Choroid plexus epithelial cell (primary cell): Measurements from ENCODE around the gene GRK4.

Experiments
- DNase-seq: peaks from one replicate; pipeline ENCODE4 v3.0.0-alpha.2; 2010; ENCODE audit warnings: low read depth
- H3K4me3 ChIP-seq: 2 replicates; pipeline ENCODE4 v1.5.1; 2011; ENCODE audit warnings: low read depth, mild to moderate bottlenecking, control low read depth, low read length, moderate library complexity
- CTCF ChIP-seq: conservative IDR thresholded peaks from 2 replicates; pipeline ENCODE4 v1.5.1; 2011; ENCODE audit warnings: low read depth, mild to moderate bottlenecking, control low read depth, inconsistent platforms, low read length, moderate library complexity

Gene GRK4

GRCh38 chr4:2961811-2962441 lies 1.4 kb upstream of the GRK4 start:
- TF ChIP-seq CTCF = peak; percentile 11
- no peak for DNase-seq
- H3K4me3 ChIP-seq = peak overlapping the region; percentile 96

DNA sequence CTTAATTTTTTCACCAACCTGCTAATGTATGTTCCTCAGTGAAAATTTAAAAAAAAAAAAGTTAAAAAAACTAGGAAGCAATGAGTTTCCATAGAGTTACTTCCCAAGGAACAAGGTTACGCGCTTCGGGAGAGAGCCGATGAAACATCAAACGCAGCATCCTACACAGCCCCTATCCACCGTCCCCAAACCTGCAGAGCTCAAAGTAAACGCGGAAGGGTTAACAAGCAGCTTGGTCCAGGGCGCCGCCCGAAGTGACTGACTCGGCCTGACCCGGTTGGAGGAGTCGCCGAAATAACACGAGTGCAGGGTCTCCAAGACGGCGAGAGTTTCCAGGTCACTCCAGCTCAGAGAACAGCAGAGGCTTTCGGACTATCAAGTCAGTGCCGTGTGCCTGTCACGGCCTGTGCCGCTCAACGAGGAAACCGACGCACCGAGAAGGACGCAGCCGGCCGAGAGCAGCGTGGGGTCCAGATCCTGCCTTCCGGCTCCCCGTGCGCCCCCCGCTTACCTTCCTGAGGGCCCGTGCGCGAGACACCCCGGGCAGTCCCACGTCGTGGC lies 677 bp upstream of the GRK4 start:
- peak overlapping the region; percentile 96 for H3K4me3 ChIP-seq
- DNase-seq = peak; percentile 59
- no peak for TF ChIP-seq CTCF

DNA sequence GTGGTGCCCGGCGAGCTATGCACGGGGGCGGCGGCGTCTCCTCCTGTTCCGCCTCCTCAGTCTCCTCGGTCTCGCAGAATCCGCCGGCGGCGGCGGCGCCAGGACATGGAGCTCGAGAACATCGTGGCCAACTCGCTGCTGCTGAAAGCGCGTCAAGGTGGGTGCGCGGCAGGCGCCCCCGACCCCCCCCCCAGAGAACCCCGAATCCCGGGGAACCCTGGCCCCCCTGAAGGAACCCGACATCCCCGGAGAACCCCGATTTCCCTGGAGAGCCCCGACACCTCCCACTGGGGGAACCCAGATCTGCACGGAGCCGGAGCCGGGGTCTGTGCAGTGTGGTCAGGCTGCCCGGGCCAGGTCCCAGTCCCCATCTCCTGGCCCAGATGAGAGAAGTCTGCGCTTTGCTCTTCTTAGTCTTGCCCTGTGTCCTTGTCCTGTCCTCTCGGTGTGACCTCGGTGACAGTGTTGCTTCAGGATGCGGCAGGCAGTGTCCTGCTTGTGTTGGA lies 648 bp downstream of the GRK4 start:
- TF ChIP-seq CTCF = peak; percentile 4
- H3K4me3 ChIP-seq = peak overlapping the region; percentile 96
- peak; percentile 59 for DNase-seq

DNA sequence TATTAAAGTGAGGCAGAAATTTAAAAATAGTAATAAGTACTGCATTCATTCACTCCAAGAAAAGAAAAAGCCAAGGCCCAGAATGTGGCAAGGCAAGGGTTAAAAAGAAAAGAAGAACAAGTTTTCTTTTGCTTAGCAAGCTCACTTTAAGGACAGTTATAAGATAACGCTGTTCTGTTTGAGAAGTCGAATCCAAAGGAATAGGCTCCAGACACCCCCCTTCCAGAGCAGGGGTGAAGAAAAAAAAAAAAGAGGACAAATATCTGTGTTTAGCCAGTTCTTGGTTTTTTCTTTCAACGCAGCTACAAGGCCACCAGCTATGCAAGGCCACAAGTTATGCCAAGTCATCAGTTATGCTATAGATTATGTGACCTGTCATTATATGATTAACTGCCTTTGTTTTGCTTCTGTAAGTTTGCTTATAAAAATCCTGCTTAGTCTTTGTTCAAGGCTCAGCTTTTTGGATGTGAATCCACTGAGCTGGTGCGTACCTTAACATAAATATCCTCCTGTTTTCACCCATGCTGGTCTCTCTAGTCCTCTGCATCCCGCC lies 1.4 kb downstream of the GRK4 start:
- TF ChIP-seq CTCF = no peak
- no peak for DNase-seq

GRCh38 chr4:2965262-2965661 lies 1.9 kb downstream of the GRK4 start:
- TF ChIP-seq CTCF = no peak
- H3K4me3 ChIP-seq = no peak overlapping the region
- DNase-seq = no peak

More for the DNA sequence above, 1.4 kb downstream of the GRK4 start:
- peak overlapping the region; percentile 96 for H3K4me3 ChIP-seq

DNA sequence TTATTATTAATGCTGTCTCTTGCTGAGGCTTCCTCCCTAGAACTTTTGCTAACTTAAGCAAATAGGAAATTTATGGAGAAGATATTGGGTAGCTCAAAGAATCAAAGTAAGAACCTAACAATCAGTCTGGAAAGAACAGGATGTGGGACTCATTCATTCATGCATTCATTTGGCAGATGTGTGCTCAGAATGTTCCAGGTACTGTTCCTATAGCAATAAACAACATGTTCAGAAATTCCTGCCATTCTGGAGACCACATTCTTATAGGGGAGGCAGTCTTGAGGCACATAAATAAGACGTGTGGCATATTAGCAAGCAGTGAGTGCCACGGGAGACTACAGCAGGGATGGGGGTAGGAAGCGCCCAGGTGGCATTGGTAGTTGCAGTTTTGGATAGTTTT lies 5.0 kb downstream of the GRK4 start:
- no peak for TF ChIP-seq CTCF
- no peak overlapping the region for H3K4me3 ChIP-seq
- DNase-seq = peak; percentile 62
